GM12801 (cell line): Measurements from ENCODE around the gene CACNA2D2.

ENCODE experiments used
- TF ChIP-seq, protein P1 (sequence below): IDR thresholded peaks from one replicate; pipeline ENCODE4 v1.5.1; 2011; ENCODE audit warnings: control low read depth; ENCODE audit not compliant: insufficient read length; ENCODE audit errors: extremely low read depth

The CACNA2D2 gene

DNA sequence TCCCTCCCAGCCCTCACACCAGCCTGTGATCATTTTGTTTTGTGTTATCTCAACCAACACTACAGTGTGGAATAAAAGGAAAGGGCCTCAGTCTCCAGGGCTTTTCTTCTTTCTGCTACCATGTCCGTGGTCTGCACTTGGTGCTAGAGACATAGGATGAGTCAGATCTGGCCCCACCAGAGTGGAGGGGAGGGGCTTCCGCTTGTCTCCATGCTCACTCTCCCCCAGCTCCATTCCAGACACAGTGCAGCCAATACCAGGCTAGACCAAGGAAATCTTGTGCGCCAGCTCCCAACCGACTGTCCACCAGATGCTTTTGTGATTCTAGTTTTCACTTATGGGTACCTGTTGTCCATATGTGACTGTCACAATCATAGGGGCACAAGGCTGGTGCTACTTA, 92.2 kb downstream of the CACNA2D2 start:
- TF ChIP-seq, protein P1, sequence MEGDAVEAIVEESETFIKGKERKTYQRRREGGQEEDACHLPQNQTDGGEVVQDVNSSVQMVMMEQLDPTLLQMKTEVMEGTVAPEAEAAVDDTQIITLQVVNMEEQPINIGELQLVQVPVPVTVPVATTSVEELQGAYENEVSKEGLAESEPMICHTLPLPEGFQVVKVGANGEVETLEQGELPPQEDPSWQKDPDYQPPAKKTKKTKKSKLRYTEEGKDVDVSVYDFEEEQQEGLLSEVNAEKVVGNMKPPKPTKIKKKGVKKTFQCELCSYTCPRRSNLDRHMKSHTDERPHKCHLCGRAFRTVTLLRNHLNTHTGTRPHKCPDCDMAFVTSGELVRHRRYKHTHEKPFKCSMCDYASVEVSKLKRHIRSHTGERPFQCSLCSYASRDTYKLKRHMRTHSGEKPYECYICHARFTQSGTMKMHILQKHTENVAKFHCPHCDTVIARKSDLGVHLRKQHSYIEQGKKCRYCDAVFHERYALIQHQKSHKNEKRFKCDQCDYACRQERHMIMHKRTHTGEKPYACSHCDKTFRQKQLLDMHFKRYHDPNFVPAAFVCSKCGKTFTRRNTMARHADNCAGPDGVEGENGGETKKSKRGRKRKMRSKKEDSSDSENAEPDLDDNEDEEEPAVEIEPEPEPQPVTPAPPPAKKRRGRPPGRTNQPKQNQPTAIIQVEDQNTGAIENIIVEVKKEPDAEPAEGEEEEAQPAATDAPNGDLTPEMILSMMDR, result no peak

DNA sequence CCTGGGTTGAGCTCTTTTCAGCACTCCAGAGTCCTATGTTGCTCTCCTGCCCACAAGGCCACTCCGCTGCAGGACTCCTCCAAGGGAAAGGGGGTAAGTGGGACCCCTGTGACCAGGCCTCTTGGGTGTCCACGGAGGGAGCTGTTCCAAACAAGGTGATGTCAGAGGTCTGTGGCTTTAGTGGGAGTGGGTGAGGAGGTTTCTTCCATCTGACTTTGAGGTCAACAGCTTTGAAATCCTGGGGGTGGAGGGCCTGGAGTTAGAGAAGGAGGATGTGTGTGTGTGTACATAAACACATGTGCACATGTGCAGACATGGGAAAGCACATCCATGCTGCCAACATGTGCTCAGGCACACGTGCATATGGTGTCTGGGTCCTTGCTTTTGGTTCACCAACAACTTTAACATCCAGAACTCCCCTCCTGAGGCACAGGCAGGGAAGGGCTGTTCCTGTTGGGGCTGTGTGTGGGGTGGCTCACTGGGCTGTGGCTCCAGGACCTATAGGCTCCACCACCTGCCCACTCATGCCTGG, 92.8 kb downstream of the CACNA2D2 start:
- TF ChIP-seq, protein P1, result no peak

DNA sequence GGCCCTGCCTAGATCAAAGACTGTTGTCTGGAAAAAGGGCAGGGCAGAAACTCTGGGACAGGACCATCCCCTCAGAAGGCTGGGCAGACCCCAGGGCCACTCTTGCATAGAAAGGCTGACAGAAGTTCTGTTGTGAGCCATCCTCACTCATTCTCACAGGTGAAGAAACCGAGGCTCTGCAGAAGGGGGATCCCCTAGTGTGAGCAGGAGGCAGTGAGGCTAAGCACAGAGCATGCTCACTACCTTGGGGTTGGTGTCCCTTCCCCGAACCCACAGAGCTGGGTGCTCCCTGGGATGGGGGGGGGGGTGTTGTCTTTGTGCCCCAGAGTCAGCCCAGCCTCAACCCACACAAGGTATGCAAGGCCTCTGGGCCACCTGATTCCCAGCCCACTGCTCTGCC, 93.2 kb downstream of the CACNA2D2 start:
- TF ChIP-seq, protein P1, result no peak

DNA sequence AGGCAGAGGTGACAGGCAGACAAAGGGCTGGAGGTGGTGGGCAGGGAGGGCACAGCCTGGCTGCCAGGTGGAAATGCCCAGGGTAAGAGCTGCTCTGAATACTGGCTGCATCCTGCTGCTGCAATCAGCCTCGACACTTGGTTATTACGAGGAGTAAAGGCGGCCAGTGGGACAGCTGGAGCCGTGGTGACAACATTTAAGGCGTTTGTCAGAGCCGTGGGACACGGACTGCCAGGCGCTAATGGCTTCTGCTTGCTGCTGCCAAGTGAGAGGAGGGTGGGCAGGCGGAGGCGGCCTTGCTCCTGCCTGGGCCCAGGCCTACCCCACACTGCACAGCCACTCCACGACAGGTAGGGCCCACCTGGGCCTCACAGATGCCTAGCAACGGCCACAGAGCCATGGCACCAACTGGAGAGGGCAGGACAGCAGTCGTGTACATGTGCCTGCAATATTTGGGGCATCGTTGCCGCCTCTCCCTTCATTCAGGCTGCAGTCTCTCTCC, 94.9 kb downstream of the CACNA2D2 start:
- TF ChIP-seq, protein P1, result no peak

DNA sequence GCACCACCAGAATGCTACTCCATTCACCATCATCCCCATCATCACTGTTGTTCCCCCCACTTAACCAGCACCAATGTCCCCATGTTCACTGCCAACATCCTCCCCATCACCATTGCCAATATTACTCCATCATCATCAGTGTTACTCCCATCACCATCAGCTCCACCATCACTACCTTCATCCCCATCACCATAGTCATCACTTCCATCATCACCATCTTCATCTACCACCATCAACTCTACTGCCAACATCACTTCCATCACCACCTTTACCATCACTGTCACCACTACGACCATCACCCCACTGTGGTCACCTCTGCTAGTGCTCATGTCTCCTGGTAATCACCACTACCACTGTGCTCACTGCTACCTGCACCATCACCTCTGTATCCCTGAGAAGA, 96.9 kb downstream of the CACNA2D2 start:
- TF ChIP-seq, protein P1, result no peak

DNA sequence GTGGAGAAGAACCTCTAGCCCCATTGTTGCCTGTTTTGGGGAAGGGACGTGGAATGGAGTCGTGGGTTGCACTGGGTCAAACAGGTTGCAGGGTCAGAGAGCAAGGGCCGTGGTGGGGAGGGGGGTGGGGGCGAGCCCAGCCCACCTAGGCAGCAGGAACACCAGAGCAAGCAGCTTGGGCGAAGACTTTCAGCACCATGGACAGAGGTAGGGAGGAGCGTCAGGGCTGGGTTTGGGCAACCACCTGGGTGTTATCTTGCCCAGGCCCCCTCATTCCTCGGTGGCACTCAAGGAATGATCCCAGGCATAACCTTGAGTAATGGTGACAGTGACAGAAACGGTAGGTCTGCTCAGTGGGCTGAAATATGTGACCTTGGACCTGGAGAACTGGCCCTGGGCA, 98.2 kb downstream of the CACNA2D2 start:
- TF ChIP-seq, protein P1, result no peak

DNA sequence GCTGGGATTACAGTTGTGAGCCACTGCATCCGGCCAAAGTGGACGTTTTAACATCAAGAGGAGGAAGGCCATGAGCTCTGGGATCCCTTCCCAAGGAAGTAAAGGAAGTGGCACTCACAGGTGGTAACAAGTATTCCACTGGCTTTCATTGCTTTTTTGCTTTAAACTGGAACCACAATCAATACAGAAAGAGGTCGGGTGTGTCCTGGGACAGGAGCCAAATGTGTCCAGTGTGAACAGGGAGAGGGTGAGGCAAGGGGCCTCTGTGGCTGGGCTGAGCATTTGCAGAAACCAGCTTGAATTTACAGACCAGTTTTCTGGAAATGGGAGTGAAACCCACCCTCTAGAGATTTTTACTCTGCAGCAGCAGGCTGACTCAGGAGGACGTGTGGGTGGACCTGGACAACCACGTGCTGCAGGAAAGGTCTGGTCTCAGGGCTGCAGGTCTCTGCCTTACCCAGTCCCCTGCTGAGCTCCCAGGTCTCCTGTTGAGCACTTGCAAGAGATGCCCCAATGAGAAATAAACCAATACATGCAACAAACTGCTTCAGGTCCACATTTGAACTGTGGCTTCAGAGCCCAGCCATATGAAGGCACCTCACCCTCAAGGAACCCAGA, 101.3 kb downstream of the CACNA2D2 start:
- TF ChIP-seq, protein P1, result no peak
